Measurements from ENCODE around the gene SPECC1L.

- TF ChIP-seq CTCF (IDR thresholded peaks at IDR 0.05) (no peak), POLR2A (IDR thresholded peaks at IDR 0.05) (no peak), EP300 (IDR thresholded peaks at IDR 0.05) (no peak)
Measured at GRCh38 chr22:24416095-24416494, 145.5 kb downstream of the SPECC1L start.
